ENCODE results near the gene COL16A1.

- no peak for TF ChIP-seq CTCF (IDR thresholded peaks at IDR 0.05)
- TF ChIP-seq EZH2 (IDR thresholded peaks at IDR 0.05) = no peak
Measured at GRCh38 chr1:31752258-31752657, 48.4 kb upstream of the COL16A1 start.
